Measurements from ENCODE around the gene PCNA. TPM values are rescaled to one million over a fixed set of nuclear protein-coding genes. Genes with fewer than 3 reads are reported as not detected.

Gene PCNA
- total RNA-seq, 2 donors from 2014 or later = 29.3 to 35.4 TPM

- Mint-ChIP-seq H3K4me1 (peaks cover 57% of the 10 kb centered on the region), H3K27ac (peak overlapping the region; percentile 47), H3K36me3 (ENCODE audit: low read depth) (peaks cover 2% of the 10 kb centered on the region), H3K4me3 (no peak overlapping the region), H3K27me3 (no peaks in the 10 kb centered on the region)
- H3K9me3 ChIP-seq (ENCODE audit: control insufficient read depth, low read length, poor library complexity, severe bottlenecking) = no peaks in the 10 kb centered on the region
- ATAC-seq (no peak), DNase-seq (no peak)
These were observed 30.7 kb upstream of the PCNA start for GRCh38 chr20:5150226-5151076.

- Mint-ChIP-seq H3K4me1 (peaks cover 58% of the 10 kb centered on the region), H3K36me3 (ENCODE audit: low read depth) (peaks cover 2% of the 10 kb centered on the region)
- ATAC-seq = no peak
These were observed 30.1 kb upstream of the PCNA start for GRCh38 chr20:5149892-5150225.

GRCh38 chr20:5148581-5148980, 28.8 kb upstream of the PCNA start:
- Mint-ChIP-seq H3K4me3 (no peak overlapping the region), H3K4me1 (peaks cover 56% of the 10 kb centered on the region), H3K36me3 (ENCODE audit: low read depth) (peaks cover 2% of the 10 kb centered on the region), H3K27me3 (no peaks in the 10 kb centered on the region), H3K27ac (no peak overlapping the region)
- no peaks in the 10 kb centered on the region for H3K9me3 ChIP-seq (ENCODE audit: control insufficient read depth, low read length, poor library complexity, severe bottlenecking)
- no peak for DNase-seq
- no peak for ATAC-seq

More at GRCh38 chr20:5149892-5150225, 30.1 kb upstream of the PCNA start:
- H3K9me3 ChIP-seq (ENCODE audit: control insufficient read depth, low read length, poor library complexity, severe bottlenecking) = no peaks in the 10 kb centered on the region
- Mint-ChIP-seq H3K27me3 (no peaks in the 10 kb centered on the region), H3K4me3 (no peak overlapping the region), H3K27ac (no peak overlapping the region)
- no peak for DNase-seq

GRCh38 chr20:5146871-5147592, 27.3 kb upstream of the PCNA start:
- ATAC-seq = no peak
- no peak overlapping the region for H3K4me3 Mint-ChIP-seq
- peaks cover 2% of the 10 kb centered on the region for H3K36me3 Mint-ChIP-seq (ENCODE audit: low read depth)
- no peak overlapping the region for H3K27ac Mint-ChIP-seq
- H3K27me3 Mint-ChIP-seq = no peaks in the 10 kb centered on the region
- no peak for DNase-seq
- H3K4me1 Mint-ChIP-seq = peaks cover 47% of the 10 kb centered on the region
- no peaks in the 10 kb centered on the region for H3K9me3 ChIP-seq (ENCODE audit: control insufficient read depth, low read length, poor library complexity, severe bottlenecking)

- no peak overlapping the region for H3K4me3 Mint-ChIP-seq
- H3K36me3 Mint-ChIP-seq (ENCODE audit: low read depth) = peaks cover 2% of the 10 kb centered on the region
- peaks cover 51% of the 10 kb centered on the region for H3K4me1 Mint-ChIP-seq
- no peak overlapping the region for H3K27ac Mint-ChIP-seq
- no peak for ATAC-seq
- H3K9me3 ChIP-seq (ENCODE audit: control insufficient read depth, low read length, poor library complexity, severe bottlenecking) = no peaks in the 10 kb centered on the region
- H3K27me3 Mint-ChIP-seq = no peaks in the 10 kb centered on the region
- no peak for DNase-seq
These were observed 26.4 kb upstream of the PCNA start for GRCh38 chr20:5146099-5146668.

GRCh38 chr20:5145365-5146098, 25.8 kb upstream of the PCNA start:
- peaks cover 47% of the 10 kb centered on the region for H3K4me1 Mint-ChIP-seq
- peaks cover 2% of the 10 kb centered on the region for H3K36me3 Mint-ChIP-seq (ENCODE audit: low read depth)
- no peaks in the 10 kb centered on the region for H3K27me3 Mint-ChIP-seq
- no peak for DNase-seq
- H3K4me3 Mint-ChIP-seq = no peak overlapping the region
- no peak for ATAC-seq
- H3K27ac Mint-ChIP-seq = peak overlapping the region; percentile 29
- H3K9me3 ChIP-seq (ENCODE audit: control insufficient read depth, low read length, poor library complexity, severe bottlenecking) = no peaks in the 10 kb centered on the region

GRCh38 chr20:5143851-5144250, 24.1 kb upstream of the PCNA start:
- H3K36me3 Mint-ChIP-seq (ENCODE audit: low read depth) = peaks cover 2% of the 10 kb centered on the region
- H3K4me3 Mint-ChIP-seq = no peak overlapping the region
- peaks cover 47% of the 10 kb centered on the region for H3K4me1 Mint-ChIP-seq
- no peaks in the 10 kb centered on the region for H3K27me3 Mint-ChIP-seq
- no peaks in the 10 kb centered on the region for H3K9me3 ChIP-seq (ENCODE audit: control insufficient read depth, low read length, poor library complexity, severe bottlenecking)
- ATAC-seq (no peak), DNase-seq (no peak)
- no peak overlapping the region for H3K27ac Mint-ChIP-seq

GRCh38 chr20:5141615-5142014, 21.9 kb upstream of the PCNA start:
- Mint-ChIP-seq H3K27ac (no peak overlapping the region), H3K4me1 (peaks cover 34% of the 10 kb centered on the region)
- no peak for ATAC-seq

GRCh38 chr20:5140195-5140594, 20.4 kb upstream of the PCNA start:
- Mint-ChIP-seq H3K4me1 (peaks cover 34% of the 10 kb centered on the region), H3K36me3 (ENCODE audit: low read depth) (no peaks in the 10 kb centered on the region), H3K27ac (no peak overlapping the region), H3K27me3 (no peaks in the 10 kb centered on the region), H3K4me3 (no peak overlapping the region)
- DNase-seq = no peak
- ATAC-seq = no peak
- no peaks in the 10 kb centered on the region for H3K9me3 ChIP-seq (ENCODE audit: control insufficient read depth, low read length, poor library complexity, severe bottlenecking)

More at GRCh38 chr20:5141615-5142014, 21.9 kb upstream of the PCNA start:
- DNase-seq = no peak
- Mint-ChIP-seq H3K4me3 (no peak overlapping the region), H3K27me3 (no peaks in the 10 kb centered on the region), H3K36me3 (ENCODE audit: low read depth) (no peaks in the 10 kb centered on the region)
- no peaks in the 10 kb centered on the region for H3K9me3 ChIP-seq (ENCODE audit: control insufficient read depth, low read length, poor library complexity, severe bottlenecking)

- no peak overlapping the region for H3K27ac Mint-ChIP-seq
- H3K4me1 Mint-ChIP-seq = peaks cover 30% of the 10 kb centered on the region
- DNase-seq (no peak), ATAC-seq (no peak)
- no peaks in the 10 kb centered on the region for H3K9me3 ChIP-seq (ENCODE audit: control insufficient read depth, low read length, poor library complexity, severe bottlenecking)
- H3K36me3 Mint-ChIP-seq (ENCODE audit: low read depth) = no peaks in the 10 kb centered on the region
- H3K4me3 Mint-ChIP-seq = no peak overlapping the region
- H3K27me3 Mint-ChIP-seq = no peaks in the 10 kb centered on the region
These were observed 16.3 kb upstream of the PCNA start for GRCh38 chr20:5136096-5136495.

- DNase-seq (no peak), ATAC-seq (no peak)
- H3K36me3 Mint-ChIP-seq (ENCODE audit: low read depth) = no peaks in the 10 kb centered on the region
- peaks cover 30% of the 10 kb centered on the region for H3K4me1 Mint-ChIP-seq
- H3K27ac Mint-ChIP-seq = no peak overlapping the region
- no peak overlapping the region for H3K4me3 Mint-ChIP-seq
- H3K9me3 ChIP-seq (ENCODE audit: control insufficient read depth, low read length, poor library complexity, severe bottlenecking) = no peaks in the 10 kb centered on the region
- no peaks in the 10 kb centered on the region for H3K27me3 Mint-ChIP-seq
These were observed 15.7 kb upstream of the PCNA start for GRCh38 chr20:5135363-5136012.

GRCh38 chr20:5133998-5134397, 14.2 kb upstream of the PCNA start:
- Mint-ChIP-seq H3K36me3 (ENCODE audit: low read depth) (no peaks in the 10 kb centered on the region), H3K4me1 (peaks cover 22% of the 10 kb centered on the region), H3K27me3 (no peaks in the 10 kb centered on the region), H3K4me3 (no peak overlapping the region), H3K27ac (peak overlapping the region; percentile 41)
- ATAC-seq (no peak), DNase-seq (no peak)
- H3K9me3 ChIP-seq (ENCODE audit: control insufficient read depth, low read length, poor library complexity, severe bottlenecking) = no peaks in the 10 kb centered on the region

Measured in T-helper 17 cell (primary cell).